ENCODE measurements around the gene AQP1.

Gene AQP1

DNA sequence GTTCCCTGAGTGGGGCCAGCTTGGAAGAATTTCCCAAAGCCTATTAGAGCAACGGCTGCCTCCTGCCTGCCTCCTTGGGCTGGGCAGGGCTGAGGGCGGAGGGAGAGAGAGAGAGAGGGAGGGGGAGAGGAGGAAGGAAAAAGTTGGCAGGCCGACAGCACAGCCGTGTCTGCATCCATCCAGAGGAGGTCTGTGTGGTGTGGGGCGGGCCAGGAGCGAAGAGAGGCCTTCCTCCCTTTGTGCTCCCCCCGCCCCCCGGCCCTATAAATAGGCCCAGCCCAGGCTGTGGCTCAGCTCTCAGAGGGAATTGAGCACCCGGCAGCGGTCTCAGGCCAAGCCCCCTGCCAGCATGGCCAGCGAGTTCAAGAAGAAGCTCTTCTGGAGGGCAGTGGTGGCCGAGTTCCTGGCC lies at the start of gene AQP1:
Gene AQP1, plus strand, starts transcription at position 293 of the 409 bp plus-strand sequence. Its CDS starts 57 bp downstream, at position 350.
- no peak for ATAC-seq
- no peak for DNase-seq

DNA sequence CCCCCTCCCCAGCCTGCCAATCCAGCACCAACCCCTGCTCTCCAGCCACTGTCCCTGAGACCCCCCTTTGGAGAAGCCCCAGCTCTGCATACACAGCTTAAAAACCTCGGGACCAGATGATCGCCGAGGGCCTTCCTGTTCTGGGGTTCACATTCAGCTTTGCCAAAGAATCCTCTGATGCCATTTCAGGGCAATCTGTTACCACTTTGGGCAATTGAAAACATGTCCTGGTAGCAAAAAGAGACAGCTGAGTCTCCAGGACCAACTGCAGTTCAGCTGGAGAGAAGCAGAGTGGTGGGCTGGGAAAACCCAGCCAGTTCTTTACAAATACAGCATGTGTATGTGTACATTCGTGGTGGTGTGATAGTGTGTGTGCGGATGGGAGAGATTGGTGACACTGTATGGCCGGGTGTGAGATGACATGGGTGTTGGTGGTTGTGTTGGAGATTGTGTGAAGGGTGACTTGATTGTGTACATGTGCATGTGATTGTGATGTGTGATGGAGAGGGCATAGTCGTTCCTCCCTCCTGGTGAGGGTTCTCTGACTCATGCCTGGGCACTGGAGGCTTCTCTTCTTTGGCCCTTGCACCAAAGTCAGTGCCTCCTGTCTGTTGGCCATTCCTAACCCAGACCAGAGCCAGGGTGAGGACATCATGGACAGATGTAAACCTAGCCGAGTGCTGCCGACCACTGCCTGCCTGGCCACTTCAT lies 48.5 kb upstream of the AQP1 start:
- DNase-seq (no peak), ATAC-seq (no peak)

DNA sequence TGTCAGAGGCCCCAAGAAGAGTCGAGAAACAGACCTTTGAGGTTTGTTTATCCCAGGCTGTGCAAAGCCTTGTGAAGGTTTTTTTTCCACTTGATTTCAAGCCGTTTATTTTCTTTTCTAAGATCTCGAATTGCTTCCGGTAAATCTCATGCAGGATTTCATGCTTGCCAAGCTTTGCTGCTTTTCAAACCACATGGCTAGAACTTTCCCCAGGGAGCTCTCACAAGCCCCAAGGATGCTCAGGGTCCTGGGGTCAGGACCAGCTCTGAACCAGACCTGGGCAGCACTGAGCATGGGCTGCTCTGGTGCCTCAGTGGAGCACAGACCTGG lies 48.0 kb upstream of the AQP1 start:
- no peak for DNase-seq
- no peak for ATAC-seq

DNA sequence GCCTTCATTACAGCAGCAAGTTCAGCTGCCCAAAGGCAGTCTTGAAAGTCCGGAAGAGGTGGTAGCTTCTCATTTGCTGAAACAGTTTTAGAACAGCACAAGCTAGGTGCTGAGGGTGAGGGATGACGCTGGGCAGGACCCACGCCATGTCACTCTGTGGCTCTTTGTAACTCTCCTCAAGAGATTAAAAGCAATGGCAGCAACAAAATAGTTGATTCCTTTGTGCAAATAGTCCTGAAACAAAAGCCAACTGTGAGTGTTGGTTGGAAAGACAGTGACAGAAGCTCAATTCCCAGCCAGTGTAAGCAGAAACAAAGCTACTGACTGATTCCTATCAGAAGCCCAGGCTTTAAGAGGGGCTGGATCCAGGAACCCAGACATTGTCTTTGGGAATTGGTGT lies 47.6 kb upstream of the AQP1 start:
- no peak for ATAC-seq
- DNase-seq = no peak

DNA sequence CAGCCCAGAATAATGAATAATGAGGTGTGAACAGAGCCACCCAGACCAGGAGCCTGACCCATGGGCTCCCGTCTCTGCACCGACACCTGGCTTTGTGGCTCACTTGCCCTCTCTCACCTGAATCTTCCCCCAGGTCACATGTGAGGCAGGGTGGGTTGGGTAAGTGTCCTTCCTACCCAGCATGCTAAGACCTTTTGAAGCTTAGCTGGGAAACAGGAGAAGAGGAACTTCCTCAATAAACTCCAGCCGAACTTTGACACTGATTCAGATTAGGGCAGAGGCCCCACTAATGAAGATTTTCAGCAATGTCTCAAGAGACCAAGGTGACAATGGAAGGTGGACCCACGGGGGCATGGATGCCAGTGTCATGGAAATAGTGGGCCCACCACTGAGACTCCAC lies 46.6 kb upstream of the AQP1 start:
- ATAC-seq (no peak), DNase-seq (no peak)

DNA sequence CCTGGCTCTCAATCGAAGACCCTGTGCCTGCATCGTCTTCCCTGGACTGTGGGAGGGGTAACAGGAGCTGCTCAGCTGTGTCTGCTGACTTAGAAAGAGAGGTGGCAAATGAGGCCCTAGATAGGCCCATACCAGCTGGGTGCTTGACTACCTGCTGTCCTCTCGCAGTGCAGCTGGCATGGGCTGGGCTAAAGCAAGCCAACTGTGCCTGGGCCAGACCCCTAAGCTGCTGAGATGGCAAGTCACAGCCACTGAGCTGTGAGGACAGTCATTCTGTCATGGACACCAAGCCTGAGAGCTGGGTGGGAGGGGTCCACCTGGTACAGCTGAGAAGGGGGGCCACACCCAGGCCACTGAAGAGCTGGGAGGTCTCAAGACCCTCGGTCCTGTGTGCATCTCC lies 45.8 kb upstream of the AQP1 start:
- ATAC-seq (no peak), DNase-seq (no peak)

DNA sequence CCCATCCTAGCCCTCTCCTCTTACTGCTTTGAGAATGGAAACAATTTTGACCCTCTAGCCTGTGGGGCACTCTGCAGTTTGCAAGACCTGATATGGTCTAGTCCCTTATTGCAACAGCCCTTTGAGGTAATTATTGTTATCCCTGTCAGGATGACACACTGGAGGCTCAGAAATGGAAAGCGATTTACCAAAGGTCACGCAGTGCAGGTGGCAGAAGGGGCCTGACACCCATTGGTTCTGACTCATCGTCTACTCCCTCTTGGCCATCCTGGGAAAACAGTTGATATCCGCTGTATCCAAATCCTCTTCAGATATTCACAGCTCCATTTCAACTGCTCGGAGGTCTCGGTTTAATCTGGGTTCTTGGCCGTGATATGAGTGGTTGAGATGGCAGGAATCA lies 44.7 kb upstream of the AQP1 start:
- ATAC-seq (no peak), DNase-seq (no peak)

DNA sequence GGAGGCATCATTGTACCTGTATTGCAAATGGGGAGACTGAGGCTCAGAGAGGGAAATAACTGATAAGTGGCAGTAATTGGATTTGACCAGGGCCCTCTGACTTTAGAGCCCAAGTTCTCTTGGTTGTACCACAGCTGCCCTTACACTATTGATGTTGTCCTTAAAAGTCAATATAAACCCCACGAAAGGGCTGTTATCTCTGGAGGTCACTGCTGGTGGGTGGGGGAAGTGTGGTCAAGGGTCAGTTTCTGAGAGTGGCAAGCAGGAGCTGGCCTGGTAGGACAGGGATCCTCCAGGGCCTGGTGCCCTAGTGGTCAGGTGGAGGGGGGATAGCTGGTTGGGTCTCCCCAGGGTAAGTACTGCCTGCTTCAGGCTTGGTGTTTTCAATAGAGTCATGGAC lies 44.2 kb upstream of the AQP1 start:
- no peak for DNase-seq
- ATAC-seq = no peak

DNA sequence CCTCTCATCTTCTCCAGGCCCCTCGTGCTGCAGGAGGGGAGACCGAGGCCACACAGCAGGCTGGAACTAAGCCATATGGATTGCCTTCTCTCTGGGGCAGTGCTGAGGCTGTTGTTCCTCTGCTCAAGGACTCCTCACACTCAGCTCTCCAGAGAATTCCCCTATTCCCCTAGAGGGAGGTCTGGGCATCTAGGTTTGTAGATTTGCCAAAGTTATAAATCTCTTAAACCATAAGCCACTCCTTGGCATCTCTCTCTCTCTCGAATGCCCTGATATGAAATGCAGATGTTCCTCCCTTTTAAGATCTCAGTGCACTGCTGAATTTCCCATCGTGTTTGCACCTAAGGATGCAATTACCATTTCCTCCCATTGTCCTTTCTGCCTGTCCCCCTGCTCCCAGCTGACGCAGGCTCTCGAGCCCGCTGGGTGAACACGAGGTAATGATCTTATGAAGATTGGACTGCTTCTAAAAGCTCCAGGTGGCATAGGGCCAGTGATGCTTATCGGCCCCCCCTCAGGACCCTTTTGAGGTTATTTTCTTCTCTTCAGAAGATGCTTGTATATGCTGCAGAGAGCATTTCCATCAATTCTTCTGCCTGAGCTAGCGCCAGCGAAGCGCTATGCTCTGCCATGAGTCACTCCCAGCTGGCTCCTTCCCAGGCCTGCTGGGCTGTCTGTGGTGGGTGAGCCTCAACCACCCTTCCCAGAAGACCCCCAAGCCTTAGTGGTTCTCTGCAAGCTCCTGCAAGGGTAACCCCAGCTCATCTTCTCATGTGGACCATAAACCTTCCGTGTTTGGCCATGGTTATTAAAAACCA lies 41.6 kb upstream of the AQP1 start:
- ATAC-seq (no peak), DNase-seq (no peak)

DNA sequence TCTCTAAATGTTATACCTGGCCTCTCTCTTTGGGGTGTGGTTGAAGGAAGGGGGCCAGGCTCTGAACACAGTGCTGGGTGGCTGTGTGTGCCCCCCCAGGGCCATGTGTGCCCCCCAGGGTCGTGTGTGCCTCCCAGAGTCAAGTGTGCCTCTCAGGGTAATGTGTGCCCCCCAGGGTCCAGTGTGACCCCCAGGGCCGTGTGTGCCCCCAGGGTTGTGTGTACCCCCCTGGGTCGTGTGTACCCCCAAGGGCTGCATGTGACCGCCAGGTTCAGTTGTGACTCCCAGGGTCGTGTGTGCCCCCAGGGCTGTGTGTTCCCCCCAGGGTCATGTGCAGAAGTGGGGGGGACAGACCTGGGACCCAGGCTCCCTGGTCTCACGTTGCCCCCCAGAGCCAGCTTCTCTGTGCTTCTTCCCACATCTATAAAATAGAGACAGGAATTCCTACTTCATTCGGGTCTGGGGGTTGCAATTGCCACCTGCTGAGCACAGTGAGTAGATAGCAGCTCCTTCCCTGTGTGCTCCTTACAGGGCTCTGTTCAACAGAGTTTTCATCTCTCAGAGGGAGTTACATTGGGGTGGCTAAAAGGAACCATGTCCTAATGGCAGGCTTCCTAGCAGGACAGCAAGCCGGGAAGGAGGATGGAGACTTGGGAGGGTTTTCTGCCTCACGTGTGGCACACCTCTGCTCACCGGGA lies 40.7 kb upstream of the AQP1 start:
- ATAC-seq = no peak
- no peak for DNase-seq

DNA sequence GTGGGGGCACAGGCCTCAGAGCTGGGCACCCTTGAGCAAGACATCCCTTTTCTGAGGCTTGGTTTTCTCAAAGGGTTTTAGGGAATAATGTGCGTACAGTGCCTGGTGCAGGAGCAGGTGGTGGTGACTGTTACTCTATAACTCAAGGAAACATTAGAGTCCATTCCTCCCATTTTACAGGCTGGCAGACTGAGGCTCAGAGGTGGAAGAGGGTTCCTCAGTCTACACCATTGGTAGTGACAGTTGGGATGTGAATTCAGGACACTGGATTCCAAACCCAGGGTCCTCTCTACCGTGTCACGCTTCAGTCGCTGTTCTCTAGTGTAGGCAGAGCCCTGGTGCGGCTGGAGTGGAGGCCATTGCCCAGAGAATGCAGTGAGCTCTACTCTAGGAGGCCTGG lies 40.0 kb upstream of the AQP1 start:
- ATAC-seq (no peak), DNase-seq (no peak)

DNA sequence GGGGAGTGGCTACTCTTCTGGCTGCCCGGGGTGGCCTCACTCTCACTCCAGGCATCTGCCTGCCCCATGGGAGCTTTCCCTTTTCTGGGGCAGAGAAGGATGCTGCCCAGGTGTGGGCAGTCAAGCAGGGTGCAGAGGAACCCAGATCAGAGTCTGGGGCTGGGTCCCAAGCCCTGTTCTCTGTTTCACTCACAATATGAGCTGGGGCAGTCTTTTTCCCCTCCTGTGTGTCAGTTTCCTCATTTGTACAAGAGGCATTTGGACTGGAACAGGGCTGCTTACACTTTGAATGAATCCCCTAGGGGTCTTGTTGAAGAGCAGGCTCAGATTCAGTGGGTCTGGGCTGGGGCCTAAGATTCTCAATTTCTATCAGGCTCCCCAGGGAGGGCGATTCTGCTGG lies 38.4 kb upstream of the AQP1 start:
- ATAC-seq (no peak), DNase-seq (no peak)

DNA sequence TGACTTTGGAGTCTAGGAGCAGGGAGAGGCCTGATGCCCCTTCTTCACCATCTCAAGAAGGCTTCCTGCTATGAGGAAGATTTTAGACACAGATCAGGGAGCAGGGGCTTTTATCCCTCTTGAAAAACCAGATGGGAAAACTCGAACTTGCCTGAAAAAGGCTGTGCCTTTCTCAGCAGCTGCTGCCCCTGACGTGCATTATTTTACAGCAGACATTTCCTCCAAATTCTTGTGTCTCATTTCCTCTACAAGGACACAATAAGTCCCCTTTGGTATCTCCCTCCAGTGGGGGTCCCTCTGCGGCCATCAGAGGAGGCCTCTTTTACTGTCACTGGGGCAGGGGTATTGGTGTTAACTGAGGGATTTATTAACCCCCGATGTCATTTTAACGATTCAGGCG lies 38.0 kb upstream of the AQP1 start:
- ATAC-seq = no peak
- no peak for DNase-seq

DNA sequence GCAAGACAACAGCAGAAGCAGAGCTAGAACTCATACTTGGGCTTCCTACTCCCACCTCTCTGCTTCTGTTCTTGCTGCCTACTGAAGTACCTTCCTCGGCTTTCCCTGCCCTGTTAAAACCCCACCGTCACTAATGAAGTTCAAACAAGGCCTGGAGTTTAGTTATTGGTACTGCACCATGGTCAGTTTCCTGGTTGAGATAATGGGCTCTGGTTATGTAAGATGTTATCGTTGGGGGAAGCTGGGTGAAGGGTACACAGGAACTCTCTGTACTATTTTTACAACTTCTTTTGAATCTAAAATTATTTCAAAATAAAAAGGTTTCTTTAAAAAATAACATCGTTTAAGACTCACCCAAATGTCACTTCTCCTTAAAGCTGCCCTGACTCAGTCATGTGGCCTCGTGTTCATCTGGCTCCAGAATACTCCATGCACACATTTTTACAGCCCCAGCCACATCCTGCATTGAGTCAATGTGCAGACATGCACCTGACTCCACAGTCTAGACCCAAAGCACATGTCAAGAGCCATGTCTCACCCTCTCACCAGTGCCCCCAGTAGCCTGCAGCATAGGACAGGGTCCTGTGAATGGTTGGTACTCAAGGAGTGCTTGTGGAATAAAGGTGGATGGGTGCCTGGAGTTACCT lies 36.9 kb upstream of the AQP1 start:
- no peak for DNase-seq
- no peak for ATAC-seq

DNA sequence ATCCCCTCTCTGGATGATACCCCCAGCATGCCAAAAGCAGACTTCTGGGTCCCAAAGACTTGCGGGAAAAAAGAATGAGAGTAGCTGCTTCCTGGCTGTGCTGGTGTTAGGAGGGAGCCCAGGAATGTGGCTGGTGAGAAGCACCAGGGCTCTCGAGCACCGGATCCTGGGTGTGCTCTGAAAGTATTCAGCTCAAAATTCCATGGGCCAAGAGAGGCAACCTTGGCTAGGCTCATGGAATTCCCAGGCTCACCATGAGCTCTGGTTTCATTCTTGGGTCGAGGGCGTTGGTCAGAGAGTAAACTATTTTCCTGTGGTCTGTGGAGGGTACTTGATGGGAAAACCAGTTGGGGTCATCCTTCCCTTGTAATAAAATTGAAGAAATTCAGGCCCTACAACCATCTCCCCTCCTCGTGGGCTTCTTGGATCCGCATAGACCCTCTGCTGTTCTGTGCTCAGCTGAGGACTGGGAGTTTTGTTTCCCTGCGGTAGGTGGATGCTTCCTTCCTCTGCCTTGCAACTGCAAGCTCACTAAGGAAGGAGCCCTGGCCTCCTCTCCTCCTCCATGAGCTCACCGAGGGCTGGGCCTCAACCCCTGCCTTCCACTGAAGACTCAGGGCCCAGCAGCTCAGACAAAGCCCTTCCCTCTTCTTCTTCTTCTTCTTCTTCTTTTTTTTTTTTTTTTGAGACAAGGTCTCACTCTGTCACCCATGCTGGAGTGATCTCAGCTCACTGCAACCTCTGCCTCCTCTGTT lies 34.5 kb upstream of the AQP1 start:
- DNase-seq = no peak

DNA sequence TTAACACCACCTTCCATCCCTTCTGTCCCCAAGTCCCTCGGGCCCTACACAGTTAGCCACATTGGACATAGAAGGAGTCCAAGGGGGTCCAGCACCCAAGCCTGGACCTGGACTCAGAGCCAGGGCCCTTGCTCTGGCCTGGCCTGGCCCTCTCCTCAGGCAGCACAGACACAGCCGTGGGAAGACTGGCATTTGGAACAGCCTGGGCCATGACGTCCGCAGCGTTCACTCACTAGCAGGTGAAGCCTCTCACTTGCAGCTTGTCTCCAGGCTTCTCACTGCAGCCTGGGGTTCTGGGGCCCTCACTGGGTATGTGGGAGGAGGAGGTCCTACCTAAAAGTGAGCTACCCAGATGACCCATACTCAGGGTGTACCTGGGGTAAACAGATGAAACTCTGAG lies 33.7 kb upstream of the AQP1 start:
- no peak for DNase-seq
- no peak for ATAC-seq

More for the DNA sequence above, 34.5 kb upstream of the AQP1 start:
- no peak for ATAC-seq

DNA sequence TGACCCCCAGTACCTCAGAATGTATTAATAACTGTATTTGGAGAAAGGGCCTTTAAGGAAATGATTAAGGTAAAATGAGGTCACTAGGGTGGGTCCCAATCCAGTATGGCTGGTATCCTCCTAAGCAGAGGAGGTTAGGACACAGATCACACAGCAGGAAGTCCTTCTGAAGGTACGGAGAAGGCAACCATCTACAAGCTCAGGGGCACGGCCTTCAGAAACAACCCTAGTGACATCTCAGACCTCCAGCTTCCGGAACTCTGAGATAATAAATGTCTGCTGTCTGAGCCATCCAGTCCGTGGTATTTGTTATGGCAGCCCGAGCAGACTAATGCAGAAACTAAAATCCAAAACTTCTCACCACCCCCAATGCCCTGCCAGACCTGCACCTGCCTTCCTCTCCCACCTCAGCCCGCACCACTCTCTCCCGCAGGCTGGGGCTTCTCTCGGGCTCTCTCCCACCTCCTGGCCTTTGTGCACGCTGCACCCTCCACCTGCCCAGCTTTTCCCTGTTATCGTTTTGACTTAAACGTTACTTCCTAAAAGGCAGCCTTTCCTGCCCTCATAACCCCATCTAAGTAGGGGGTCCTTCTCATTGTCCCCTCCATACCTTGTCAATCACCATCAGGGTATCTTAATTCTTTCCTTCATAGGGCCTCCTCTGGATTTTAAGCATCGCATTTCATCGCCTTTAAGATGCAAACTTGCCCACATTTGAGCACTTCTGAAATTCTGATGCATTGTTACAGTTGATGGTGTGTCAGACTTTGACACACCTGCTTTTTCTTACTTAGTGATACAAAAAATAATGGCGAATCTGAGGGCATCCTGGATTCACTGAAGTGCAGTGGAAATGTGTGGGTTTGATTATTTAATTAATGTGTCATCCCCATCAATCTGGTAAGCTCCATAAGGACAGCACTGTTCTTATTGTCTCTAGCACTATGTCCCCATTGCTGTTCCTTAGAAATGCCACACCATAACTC lies 32.2 kb upstream of the AQP1 start:
- ATAC-seq (no peak), DNase-seq (no peak)

DNA sequence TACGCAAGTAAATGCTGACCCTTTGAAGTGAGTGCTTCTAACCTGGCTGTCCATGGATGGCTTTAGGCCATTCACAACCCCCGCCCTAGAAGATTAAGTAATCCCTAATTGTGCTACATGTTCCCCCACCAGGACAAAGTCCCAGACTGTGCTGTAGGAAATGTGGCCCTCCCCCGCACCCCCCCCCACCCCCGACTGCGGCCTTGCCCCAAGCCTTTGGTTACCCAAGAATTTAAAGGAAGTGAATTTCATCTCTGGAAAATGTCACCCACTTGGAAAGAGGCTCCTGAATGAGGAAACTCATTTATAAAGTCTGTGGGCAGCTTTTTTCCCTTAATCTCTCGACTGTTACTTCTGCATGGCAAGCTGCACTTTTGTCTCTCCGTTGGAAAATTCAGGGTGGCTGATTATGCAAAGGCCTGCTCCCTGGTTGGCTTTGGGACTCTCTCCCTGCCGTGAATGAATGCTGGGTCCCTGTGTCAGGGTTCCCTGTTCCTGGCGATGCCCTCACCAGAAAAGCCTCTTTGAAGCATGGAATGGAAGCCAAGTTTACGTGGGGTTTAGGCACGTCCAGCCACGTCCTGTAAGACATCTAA lies 31.4 kb upstream of the AQP1 start:
- ATAC-seq (no peak), DNase-seq (no peak)

DNA sequence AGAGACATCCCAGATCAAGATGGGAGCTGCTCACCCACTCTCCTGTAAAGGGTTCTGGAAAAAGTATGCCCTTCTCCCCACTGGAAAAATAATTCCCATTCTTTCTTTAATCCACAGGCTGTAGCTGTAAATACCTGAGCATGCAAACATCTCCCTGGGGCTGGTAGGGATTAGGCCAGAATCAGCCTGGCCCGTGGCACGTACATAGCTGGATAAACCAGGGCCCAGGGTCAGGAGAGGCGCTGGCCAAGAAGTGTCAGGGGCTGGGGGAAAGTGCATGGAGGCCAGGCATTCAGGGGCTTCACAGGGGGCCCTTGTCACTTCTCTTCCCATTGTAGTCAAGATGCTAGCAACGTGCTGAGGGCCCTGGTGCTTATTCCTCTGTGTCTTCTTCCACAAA lies 30.7 kb upstream of the AQP1 start:
- DNase-seq (no peak), ATAC-seq (no peak)

DNA sequence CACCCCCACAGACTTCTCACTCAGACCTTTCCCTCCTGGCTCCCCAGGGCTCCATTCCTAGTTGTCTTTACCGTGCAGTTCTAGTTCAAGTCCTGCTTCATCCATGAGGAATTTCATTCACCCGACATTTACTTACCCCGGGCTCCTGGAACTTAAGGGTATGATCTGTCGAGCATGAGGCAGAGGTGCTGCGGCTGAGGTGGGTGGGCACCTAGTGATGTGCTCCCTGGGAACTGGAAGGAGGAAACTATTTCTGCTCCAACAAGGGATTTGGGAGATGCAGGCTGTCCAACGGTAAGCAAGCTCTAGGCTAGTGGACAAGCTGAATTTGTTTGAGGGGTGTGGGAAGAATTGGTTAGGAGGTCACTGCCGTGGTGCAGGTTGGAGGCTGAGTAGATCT lies 30.2 kb upstream of the AQP1 start:
- no peak for ATAC-seq

DNA sequence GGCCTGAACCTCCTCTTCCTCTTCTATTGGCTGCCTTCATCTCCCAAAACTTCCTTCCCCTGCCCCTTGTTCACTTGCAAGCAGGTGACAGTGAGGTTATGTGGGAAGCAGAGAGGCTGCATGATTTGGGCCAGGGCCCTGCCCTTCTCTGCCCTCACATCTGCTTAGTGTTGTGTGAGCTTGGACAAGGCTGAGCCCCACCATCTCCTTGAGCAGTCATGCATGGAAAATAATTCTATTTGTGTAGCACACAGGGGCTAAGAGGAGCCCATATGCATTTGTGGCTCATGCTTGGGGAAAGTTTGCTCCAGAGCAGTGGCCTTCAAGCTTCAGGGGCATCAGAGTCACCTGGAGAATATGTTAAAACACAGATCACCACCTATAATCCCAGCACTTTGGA lies 26.8 kb upstream of the AQP1 start:
- ATAC-seq (no peak), DNase-seq (no peak)

More for the DNA sequence above, 30.2 kb upstream of the AQP1 start:
- no peak for DNase-seq

Data from stimulated activated naive CD8-positive, alpha-beta T cell treated with anti-CD3 and anti-CD28 coated beads, Interleukin-15, Interleukin-2, amounts not matched to agents 100 U/mL and 50 U/mL, for 24 hours (primary cell).